ENCODE data around the gene JUP. TPM values are rescaled to one million over a fixed set of nuclear protein-coding genes. Genes with fewer than 3 reads are reported as not detected.
A peak's percentile ranks its signal among the peaks of the same experiment; 100 is the strongest.
"Not testable (repeated sequence)": the region's sequence is repeated elsewhere in the genome, so short reads cannot be mapped to it uniquely, and the experiment has no call there.

The JUP gene
- total RNA-seq, 2 donors from 2014 or later: 317 to 353 TPM

GRCh38 chr17:41779954-41780353, 6.6 kb downstream of the JUP start:
- no peak for TF ChIP-seq CTCF (IDR thresholded peaks at IDR 0.05)
- Histone ChIP-seq H3K9me3 (no peaks in the 10 kb centered on the region), H3K27me3 (no peaks in the 10 kb centered on the region), H3K36me3 (no peaks in the 10 kb centered on the region), H3K27ac (no peak overlapping the region), H3K9ac (ENCODE audit: low read depth in 2 of 2, low read length in 2 of 2) (no peak overlapping the region), H3K4me3 (no peak overlapping the region), H3K4me1 (peaks cover 35% of the 10 kb centered on the region)
- DNase-seq: no peak
- intact Hi-C loops (cut with DNase I): no loop called here

GRCh38 chr17:41777574-41778188, 8.8 kb downstream of the JUP start:
- peak overlapping the region; percentile 95 for H3K27ac ChIP-seq
- peaks cover 52% of the 10 kb centered on the region for H3K4me1 ChIP-seq
- intact Hi-C loops (cut with DNase I): no loop called here
- no peak for TF ChIP-seq CTCF (IDR thresholded peaks at IDR 0.05)
- no peaks in the 10 kb centered on the region for H3K36me3 ChIP-seq
- H3K9me3 ChIP-seq: no peaks in the 10 kb centered on the region
- peak overlapping the region in 1 of 2 donors; percentile 68 for H3K9ac ChIP-seq (ENCODE audit: low read depth in 2 of 2, low read length in 2 of 2)
- no peaks in the 10 kb centered on the region for H3K27me3 ChIP-seq
- no peak overlapping the region for H3K4me3 ChIP-seq
- DNase-seq: peak; percentile 80

- Histone ChIP-seq H3K36me3 (no peaks in the 10 kb centered on the region), H3K27ac (peak overlapping the region; percentile 95), H3K27me3 (no peaks in the 10 kb centered on the region), H3K4me3 (no peak overlapping the region), H3K4me1 (peaks cover 57% of the 10 kb centered on the region), H3K9me3 (no peaks in the 10 kb centered on the region), H3K9ac (ENCODE audit: low read depth in 2 of 2, low read length in 2 of 2) (peak overlapping the region in 1 of 2 donors; percentile 68)
- peak; percentile 11 for TF ChIP-seq CTCF (IDR thresholded peaks at IDR 0.05)
- intact Hi-C loops (cut with DNase I): no loop called here
- no peak for DNase-seq
Measured at GRCh38 chr17:41777157-41777573, 9.3 kb downstream of the JUP start.

- intact Hi-C loops (cut with DNase I): not testable (repeated sequence)
- Histone ChIP-seq H3K9ac (ENCODE audit: low read depth in 2 of 2, low read length in 2 of 2) (peak overlapping the region; percentile 44 to 76), H3K27ac (peak overlapping the region; percentile 95)
Measured at GRCh38 chr17:41776262-41776900, 10.1 kb downstream of the JUP start.

GRCh38 chr17:41775394-41776226, 10.9 kb downstream of the JUP start:
- Histone ChIP-seq H3K9ac (ENCODE audit: low read depth in 2 of 2, low read length in 2 of 2) (peak overlapping the region; percentile 44 to 76), H3K27ac (peak overlapping the region; percentile 95), H3K27me3 (no peaks in the 10 kb centered on the region), H3K4me1 (peaks cover 66% of the 10 kb centered on the region), H3K36me3 (peaks cover 10% of the 10 kb centered on the region), H3K9me3 (no peaks in the 10 kb centered on the region), H3K4me3 (no peak overlapping the region)
- TF ChIP-seq CTCF (IDR thresholded peaks at IDR 0.05): no peak
- intact Hi-C loops (cut with DNase I): no loop called here
- DNase-seq: peak; percentile 80

More at GRCh38 chr17:41776262-41776900, 10.1 kb downstream of the JUP start:
- not testable (repeated sequence) for H3K36me3 ChIP-seq, DNase-seq, H3K4me3 ChIP-seq, H3K9me3 ChIP-seq, H3K27me3 ChIP-seq
- peaks cover 65% of the 10 kb centered on the region for H3K4me1 ChIP-seq

All from colonic mucosa (tissue), 4 donors.